IPS-18a (cell line): ENCODE measurements around the gene SRP54.
"Not testable (repeated sequence)": the region's sequence is repeated elsewhere in the genome, so short reads cannot be mapped to it uniquely, and the experiment has no call there.

Experiments used
- H3K27ac ChIP-seq: one replicate; pipeline ENCODE4 v1.5.1; 2013; ENCODE audit warnings: low read length
- H3K27me3 ChIP-seq: one replicate; pipeline ENCODE4 v1.6.1; 2013; ENCODE audit warnings: mild to moderate bottlenecking, low read length; ENCODE audit not compliant: control insufficient read depth, insufficient read depth
- H3K36me3 ChIP-seq: one replicate; pipeline ENCODE4 v1.6.1; 2013; ENCODE audit warnings: low read depth, low read length; ENCODE audit not compliant: control insufficient read depth
- H3K4me1 ChIP-seq: one replicate; pipeline ENCODE4 v1.6.1; 2013; ENCODE audit warnings: low read depth, low read length; ENCODE audit not compliant: control insufficient read depth
- H3K4me3 ChIP-seq: one replicate; pipeline ENCODE4 v1.5.1; 2013; ENCODE audit warnings: low read length
- H3K9ac ChIP-seq: one replicate; pipeline ENCODE4 v1.6.1; 2013; ENCODE audit warnings: mild to moderate bottlenecking, low read length, moderate library complexity
- H3K9me3 ChIP-seq: one replicate; pipeline ENCODE4 v1.6.1; 2013; ENCODE audit warnings: low read depth, low read length; ENCODE audit not compliant: control insufficient read depth

The SRP54 gene

DNA sequence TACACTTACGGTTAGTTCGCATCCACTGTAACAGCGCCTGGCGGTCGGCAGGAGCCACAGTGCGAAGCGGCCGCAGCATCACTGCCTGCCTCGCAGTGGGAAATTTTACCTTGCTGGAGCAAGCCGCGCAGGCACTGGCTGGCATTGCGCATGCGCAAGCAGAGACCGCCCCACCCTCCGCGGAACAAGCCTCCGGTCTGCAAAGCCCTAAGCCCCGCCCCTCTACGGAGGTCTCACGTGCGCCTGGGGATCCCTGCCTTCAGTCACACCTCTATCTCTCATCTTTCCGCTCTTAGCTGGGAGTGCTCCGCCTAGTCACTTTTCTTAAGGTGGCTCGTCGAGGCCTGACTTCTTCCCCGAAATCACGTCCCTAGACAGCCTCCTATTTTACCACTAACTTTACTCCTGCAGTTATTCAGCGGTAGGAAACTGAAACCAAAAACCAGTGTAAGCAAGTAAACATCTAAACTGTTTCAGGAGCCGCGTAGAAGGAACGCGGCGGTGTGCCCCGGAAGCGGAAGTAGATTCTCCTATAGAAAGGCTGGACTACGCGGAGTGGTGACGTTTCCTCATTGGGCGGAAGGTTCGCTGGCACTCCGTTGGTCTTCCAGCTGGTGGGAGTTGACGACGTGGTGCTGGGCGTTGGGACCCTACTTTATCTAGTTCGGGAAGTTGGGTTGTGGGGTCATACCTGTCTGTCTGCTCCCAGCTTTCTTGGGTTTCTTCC lies at the start of gene SRP54:
Gene SRP54, plus strand, starts transcription at position 572 of the 727 bp plus-strand sequence. CDS start 13,718 bp downstream, outside the sequence.
- peak within 1 kb of the TSS; percentile 100 for H3K4me3 ChIP-seq
- H3K4me1 ChIP-seq, result peaks cover 8% of the 10 kb centered on the region
- H3K27me3 ChIP-seq, result no peaks in the 10 kb centered on the region
- H3K9ac ChIP-seq, result peak within 1 kb of the TSS; percentile 90
- no peaks in the 10 kb centered on the region for H3K36me3 ChIP-seq
- H3K9me3 ChIP-seq, result no peaks in the 10 kb centered on the region
- H3K27ac ChIP-seq, result peak within 1 kb of the TSS; percentile 98

DNA sequence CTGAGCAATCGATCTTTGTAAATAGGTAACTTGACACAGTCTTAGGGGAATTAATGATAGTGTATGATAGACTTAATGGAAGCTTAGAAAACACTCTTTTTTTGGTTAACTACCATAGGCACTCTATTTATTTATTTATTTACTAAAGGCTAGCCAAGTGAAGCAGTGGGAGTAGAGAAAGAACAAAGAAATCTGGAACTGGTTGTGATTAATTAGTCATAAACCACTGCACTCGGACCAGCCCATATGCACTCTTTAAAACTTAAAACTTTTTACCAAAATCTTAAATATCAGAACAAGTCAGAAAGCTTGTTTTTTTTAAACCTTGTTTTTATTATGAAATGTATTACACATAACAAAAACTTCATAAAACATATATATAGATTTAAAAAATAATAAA lies 49.5 kb upstream of the SRP54 start:
- H3K4me1 ChIP-seq, result no peaks in the 10 kb centered on the region
- no peak overlapping the region for H3K4me3 ChIP-seq

DNA sequence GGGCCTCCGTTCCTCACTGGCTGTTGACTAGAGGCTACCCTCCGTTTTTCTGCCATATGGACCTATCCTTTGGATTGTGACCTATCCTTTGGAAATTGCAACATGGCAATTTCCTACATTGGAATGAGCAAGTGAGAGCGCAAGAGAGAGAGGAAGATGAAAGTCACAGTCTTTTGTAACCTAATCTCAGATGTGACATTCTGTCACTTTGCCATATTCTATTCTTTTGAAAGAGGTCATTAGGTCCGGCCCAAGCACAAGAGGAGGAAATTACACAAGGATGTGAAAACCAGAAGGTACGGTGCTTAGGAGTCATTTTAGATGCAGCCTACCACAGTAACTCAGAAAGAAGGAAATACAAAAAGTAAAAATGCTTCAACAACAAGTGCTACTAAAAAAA lies 47.3 kb upstream of the SRP54 start:
- Histone ChIP-seq H3K4me1 (no peaks in the 10 kb centered on the region), H3K27ac (no peak overlapping the region), H3K4me3 (no peak overlapping the region), H3K36me3 (no peaks in the 10 kb centered on the region), H3K9me3 (no peaks in the 10 kb centered on the region), H3K27me3 (no peaks in the 10 kb centered on the region), H3K9ac (no peak overlapping the region)

More for the DNA sequence above, 49.5 kb upstream of the SRP54 start:
- Histone ChIP-seq H3K9ac (no peak overlapping the region), H3K27ac (no peak overlapping the region), H3K27me3 (no peaks in the 10 kb centered on the region), H3K9me3 (no peaks in the 10 kb centered on the region), H3K36me3 (no peaks in the 10 kb centered on the region)

DNA sequence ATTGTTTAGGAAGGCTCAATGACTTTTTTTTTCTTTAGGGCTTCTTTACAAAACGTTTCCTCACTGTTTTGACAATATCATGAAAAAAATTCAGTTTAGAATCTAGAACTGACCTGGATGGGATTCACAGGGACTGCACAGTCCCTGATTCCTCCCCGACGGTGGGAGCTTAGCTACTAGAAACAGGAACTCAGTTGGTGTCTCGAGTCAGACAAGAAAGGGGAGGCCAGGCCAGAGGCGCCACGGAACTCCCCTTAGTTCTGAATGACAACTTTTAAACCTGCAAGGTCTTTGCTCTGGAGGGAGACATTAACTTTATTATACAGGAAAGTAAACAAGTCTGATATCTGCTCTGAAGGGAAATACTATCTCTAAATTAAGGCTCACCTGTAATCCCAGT lies 45.4 kb upstream of the SRP54 start:
- H3K4me3 ChIP-seq, result no peak overlapping the region
- no peak overlapping the region for H3K9ac ChIP-seq
- H3K27ac ChIP-seq, result no peak overlapping the region
- no peaks in the 10 kb centered on the region for H3K4me1 ChIP-seq
- H3K36me3 ChIP-seq, result no peaks in the 10 kb centered on the region
- no peaks in the 10 kb centered on the region for H3K9me3 ChIP-seq
- no peaks in the 10 kb centered on the region for H3K27me3 ChIP-seq

DNA sequence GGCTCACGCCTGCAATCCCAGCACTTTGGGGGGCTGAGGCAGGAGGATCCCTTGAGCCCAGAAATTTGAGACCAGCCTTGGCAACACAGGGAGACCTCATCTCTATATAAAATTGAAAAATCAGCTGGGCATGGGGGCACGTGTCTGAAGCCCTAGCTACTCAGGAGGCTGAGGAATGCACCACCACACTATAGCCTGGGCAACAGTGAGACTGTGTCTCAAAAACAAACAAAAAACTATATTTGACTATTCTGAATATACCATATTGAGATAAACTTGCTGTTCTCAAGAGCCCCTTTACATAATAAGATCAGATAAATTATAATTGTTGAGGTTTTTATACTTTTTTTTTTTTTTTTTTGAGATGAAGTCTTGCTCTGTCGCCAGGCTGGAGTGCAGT lies 44.9 kb upstream of the SRP54 start:
- Histone ChIP-seq H3K4me1 (no peaks in the 10 kb centered on the region), H3K27ac (no peak overlapping the region), H3K36me3 (no peaks in the 10 kb centered on the region), H3K9me3 (no peaks in the 10 kb centered on the region), H3K9ac (no peak overlapping the region), H3K4me3 (no peak overlapping the region), H3K27me3 (no peaks in the 10 kb centered on the region)

DNA sequence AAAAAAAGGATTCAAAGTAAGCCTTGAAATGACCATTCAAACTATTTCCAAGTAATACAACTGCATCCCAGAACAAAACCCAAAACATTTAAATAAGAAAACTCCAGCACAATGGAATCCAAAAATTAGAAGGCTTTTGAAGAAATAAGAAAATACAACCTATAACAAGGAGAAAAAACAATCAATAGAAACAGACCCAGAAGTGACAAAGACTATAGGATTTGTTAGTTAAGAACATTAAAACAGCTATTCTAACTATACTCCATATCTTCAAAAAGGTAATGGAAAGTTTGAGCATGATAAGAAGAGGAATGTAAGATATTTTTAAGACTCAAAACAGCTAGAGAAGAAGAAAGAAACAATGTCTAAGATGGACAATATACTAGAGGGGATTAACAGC lies 39.3 kb upstream of the SRP54 start:
- Histone ChIP-seq H3K4me1 (no peaks in the 10 kb centered on the region), H3K36me3 (no peaks in the 10 kb centered on the region), H3K4me3 (no peak overlapping the region), H3K9me3 (peaks cover 3% of the 10 kb centered on the region), H3K9ac (no peak overlapping the region), H3K27me3 (no peaks in the 10 kb centered on the region), H3K27ac (no peak overlapping the region)

DNA sequence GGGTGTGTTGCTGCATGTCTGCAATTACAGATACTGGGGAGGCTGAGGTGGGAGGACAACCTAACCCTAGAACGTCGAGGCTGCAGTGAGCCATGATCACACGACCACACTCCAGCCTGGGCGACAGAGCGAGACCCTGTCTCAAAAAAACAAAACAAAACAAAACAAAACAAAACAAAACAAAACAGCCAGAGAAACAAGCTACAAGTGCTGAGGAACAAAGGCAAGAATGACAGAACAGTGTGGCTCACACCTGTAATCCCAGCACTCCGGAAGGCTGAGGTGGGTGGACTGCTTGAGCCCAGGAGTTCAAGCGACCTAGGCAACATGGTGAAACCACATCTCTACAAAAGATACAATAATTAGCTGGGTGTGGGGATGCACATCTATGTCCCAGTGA lies 38.0 kb upstream of the SRP54 start:
- H3K36me3 ChIP-seq, result no peaks in the 10 kb centered on the region
- H3K4me3 ChIP-seq, result no peak overlapping the region
- H3K9me3 ChIP-seq, result peaks cover 3% of the 10 kb centered on the region
- no peak overlapping the region for H3K9ac ChIP-seq
- H3K27ac ChIP-seq, result no peak overlapping the region
- H3K27me3 ChIP-seq, result no peaks in the 10 kb centered on the region
- H3K4me1 ChIP-seq, result no peaks in the 10 kb centered on the region

DNA sequence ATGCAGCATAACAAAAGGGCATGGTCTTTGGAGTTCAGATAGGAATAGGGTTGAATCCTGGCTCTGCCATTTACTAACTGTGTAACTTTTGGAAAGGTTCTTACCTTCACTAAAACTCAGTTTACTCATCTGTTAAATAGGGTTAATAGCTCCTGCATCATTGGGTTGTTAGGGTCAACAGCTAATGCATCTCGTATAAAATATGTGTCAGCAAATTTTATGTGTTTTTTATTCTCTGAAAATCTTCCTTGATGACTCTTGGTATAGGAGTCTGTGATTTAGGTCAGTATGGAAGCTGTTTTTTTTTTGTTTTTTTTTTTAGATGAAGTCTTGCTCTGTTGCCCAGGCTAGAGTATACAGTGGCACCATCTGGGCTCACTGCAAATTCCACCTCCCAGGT lies 36.1 kb upstream of the SRP54 start:
- Histone ChIP-seq H3K27ac (no peak overlapping the region), H3K4me3 (no peak overlapping the region)

DNA sequence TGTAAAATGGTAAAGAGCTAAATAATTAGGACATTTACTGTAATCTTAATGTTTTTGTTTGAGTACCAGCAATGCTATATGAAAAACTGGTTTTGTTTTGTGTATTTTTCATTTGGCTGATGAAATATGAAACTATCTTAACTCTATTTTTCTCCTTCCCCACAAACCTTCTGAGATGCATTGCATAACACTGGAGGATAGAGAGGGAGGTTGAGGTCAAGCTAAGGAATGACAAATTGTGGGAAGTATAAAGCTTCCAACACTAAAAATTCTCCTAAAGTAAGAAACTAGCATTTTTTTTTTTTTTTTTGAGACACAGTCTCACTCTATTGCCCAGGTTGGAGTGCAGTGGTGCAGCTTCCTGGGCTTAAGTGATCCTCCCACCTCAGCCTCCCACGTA lies 31.5 kb upstream of the SRP54 start:
- no peaks in the 10 kb centered on the region for H3K9me3 ChIP-seq
- H3K36me3 ChIP-seq, result no peaks in the 10 kb centered on the region
- H3K27ac ChIP-seq, result no peak overlapping the region
- H3K27me3 ChIP-seq, result no peaks in the 10 kb centered on the region
- no peak overlapping the region for H3K9ac ChIP-seq
- H3K4me1 ChIP-seq, result no peaks in the 10 kb centered on the region
- H3K4me3 ChIP-seq, result no peak overlapping the region

More for the DNA sequence above, 36.1 kb upstream of the SRP54 start:
- Histone ChIP-seq H3K27me3 (no peaks in the 10 kb centered on the region), H3K4me1 (no peaks in the 10 kb centered on the region), H3K36me3 (no peaks in the 10 kb centered on the region), H3K9me3 (peaks cover 3% of the 10 kb centered on the region), H3K9ac (no peak overlapping the region)

DNA sequence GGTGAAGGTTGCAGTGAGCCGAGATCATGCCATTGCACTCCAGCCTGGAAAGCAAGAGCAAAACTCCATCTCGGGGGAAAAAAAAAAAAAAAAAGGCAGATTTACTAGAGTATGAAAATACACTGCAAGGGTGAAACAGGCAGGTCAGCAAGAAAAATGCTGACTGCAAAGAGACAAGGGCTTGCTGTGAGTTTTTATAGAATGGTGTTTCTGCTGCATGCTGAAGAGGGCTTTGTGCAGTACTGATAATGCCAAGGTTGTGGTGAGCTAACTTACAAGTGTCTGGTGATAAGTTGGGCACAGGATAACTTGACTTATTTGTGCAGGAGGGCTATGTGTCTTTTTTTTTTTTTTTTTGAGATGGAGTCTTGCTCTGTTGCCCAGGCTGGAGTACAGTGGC lies 25.9 kb upstream of the SRP54 start:
- Histone ChIP-seq H3K36me3 (no peaks in the 10 kb centered on the region), H3K4me3 (no peak overlapping the region), H3K9me3 (no peaks in the 10 kb centered on the region), H3K4me1 (no peaks in the 10 kb centered on the region), H3K27me3 (no peaks in the 10 kb centered on the region), H3K9ac (no peak overlapping the region), H3K27ac (no peak overlapping the region)

DNA sequence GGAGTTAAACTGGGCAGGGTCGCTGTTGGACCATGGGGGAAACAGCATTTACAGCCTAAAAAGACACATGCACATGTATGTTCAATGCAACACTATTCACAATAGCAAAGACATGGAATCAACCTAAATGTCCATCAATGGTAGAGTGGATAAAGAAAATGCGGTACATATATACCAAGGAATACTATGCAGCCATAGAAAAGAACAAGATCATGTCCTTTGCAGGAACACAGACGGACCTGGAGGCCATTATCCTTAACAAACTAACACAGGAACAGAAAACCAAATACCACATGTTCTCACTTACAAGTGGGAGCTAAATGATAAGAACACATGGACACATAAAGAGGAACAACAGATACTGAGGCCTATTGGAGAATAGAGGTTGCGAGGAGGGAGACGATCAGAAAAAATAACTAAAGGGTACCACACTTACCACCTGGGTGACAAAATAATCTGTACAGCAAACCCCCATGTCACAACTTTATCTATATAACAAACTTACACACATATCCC lies 25.0 kb upstream of the SRP54 start:
- H3K4me1 ChIP-seq, result no peaks in the 10 kb centered on the region
- no peak overlapping the region for H3K27ac ChIP-seq
- no peak overlapping the region for H3K4me3 ChIP-seq
- H3K36me3 ChIP-seq, result no peaks in the 10 kb centered on the region
- no peaks in the 10 kb centered on the region for H3K9me3 ChIP-seq
- no peaks in the 10 kb centered on the region for H3K27me3 ChIP-seq
- no peak overlapping the region for H3K9ac ChIP-seq

DNA sequence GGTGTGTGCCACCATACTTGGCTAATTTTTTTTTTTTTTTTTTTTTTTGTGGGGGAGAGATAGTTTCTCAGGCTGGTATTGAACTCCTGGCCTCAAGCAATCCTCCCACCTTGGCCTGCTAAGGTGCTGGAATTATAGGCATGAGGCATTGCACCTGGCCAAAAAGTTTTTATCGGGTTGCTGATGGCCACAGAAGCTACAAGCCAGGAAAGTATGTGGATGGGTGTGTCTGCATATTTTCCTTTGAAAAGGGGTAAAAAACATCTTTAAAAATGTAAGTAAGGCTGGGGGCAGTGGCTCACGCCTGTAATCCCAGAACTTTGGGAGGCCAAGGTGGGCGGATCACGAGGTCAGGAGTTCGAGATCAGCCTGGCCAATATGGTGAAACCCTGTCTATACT lies 20.7 kb upstream of the SRP54 start:
- H3K9me3 ChIP-seq, H3K27ac ChIP-seq, H3K36me3 ChIP-seq, H3K4me1 ChIP-seq, H3K4me3 ChIP-seq, H3K27me3 ChIP-seq, H3K9ac ChIP-seq: not testable (repeated sequence)
